ENCODE results near the gene ASB17.
"Not testable (repeated sequence)": the region's sequence is repeated elsewhere in the genome, so short reads cannot be mapped to it uniquely, and the experiment has no call there.

The ASB17 gene

GRCh38 chr1:75932304-75932703, at the start of gene ASB17:
TSS of gene ASB17 (minus strand) at chr1:75932404. CDS start at chr1:75932291, 113 bp downstream.
- DNase-seq (ENCODE audit: low read depth, low spot score) = no peak

GRCh38 chr1:75980972-75981897, 49.0 kb upstream of the ASB17 start:
- no peak for DNase-seq (ENCODE audit: low read depth, low spot score)

DNA sequence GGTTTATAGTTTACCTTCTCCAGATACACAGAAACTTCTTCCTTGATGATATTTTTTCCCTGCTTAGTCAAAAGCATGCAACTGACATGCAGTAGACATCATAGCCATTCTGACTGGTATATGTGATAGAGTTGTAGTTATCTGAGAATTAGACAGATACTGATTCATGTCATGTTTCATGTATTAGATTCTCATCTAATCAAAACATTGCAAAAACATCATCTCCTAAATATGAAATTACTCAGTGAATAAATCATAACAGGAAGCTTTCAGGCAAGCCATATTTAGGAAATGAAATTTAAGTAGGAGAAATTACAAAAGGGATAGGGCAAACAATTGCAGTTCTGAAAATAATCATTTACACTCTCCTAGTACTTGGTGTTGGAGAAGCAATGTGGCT, 38.4 kb upstream of the ASB17 start:
- DNase-seq (ENCODE audit: low read depth, low spot score) = no peak

GRCh38 chr1:75969550-75969949, 37.3 kb upstream of the ASB17 start:
- no peak for DNase-seq (ENCODE audit: low read depth, low spot score)

- DNase-seq (ENCODE audit: low read depth, low spot score) = no peak
Measured at GRCh38 chr1:75967719-75968118, 35.5 kb upstream of the ASB17 start.

DNA sequence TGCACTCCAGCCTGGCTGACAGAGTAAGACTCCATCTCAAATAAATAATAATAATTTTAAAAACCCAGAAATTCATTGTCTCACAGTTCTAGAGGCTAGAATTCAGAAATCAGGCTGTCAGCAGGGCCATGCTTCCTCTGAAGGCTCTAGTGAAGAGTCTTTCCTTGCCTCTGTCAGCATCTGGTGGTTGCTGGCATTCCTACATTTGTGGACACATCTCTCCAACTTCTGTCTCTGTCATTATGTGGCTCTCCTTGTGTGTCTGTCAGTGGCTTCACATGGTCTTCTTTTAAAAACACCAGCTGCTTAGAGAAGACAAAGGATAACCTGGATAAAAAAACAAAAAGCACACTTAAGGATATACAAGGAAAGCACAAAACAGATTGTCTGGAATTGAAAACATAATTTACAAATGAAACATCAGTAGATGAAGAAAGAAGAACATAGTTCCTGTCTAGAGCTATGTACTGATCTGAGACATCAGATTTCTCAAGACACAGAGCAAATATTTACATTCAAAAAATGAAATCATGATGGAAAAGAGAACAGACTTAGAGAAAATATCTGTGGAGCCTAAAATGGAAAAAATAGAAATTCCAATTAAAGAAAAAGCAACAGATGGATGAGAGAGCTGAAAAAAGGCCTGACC, 32.7 kb upstream of the ASB17 start:
- no peak for DNase-seq (ENCODE audit: low read depth, low spot score)

GRCh38 chr1:75964110-75964759, 32.0 kb upstream of the ASB17 start:
- not testable (repeated sequence) for DNase-seq (ENCODE audit: low read depth, low spot score)

DNA sequence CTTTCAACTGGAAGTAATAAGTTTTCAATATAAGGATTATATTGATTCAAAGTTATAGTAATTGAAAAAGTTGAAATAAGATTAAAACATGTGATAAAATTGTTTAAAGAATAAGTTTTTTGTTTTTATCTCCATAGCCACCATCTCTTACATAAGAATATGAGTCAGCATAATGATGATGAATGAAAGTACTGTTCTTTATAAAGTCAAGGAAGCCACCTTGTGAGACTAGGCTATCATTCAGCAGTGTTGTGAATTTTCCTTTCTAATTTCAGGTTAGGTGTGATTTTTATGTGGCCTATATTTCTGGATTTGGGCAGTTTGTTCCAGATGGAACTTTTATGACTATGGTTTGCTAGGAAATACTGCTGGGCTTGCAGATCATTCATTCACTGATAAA, 22.4 kb upstream of the ASB17 start:
- DNase-seq (ENCODE audit: low read depth, low spot score) = no peak

DNA sequence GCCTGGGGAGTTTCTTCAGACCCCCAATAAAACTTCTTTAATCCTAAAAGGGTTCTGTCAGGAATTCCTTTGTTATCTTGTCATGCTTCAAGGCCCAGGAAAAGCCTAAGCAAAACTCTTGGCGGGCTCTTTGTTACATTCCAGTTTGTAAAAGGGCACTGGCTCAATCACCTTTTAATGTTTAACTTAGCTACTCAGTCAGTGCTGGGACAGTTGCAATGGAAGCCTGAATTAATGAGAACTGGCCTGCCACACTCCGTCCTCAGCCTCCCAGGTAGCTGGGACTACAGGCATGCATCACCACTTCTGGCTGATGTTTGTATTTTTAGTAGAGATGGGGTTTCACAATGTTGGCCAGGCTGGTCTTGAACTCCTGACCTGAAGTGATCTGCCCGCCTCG, 21.3 kb upstream of the ASB17 start:
- DNase-seq (ENCODE audit: low read depth, low spot score) = no peak

DNA sequence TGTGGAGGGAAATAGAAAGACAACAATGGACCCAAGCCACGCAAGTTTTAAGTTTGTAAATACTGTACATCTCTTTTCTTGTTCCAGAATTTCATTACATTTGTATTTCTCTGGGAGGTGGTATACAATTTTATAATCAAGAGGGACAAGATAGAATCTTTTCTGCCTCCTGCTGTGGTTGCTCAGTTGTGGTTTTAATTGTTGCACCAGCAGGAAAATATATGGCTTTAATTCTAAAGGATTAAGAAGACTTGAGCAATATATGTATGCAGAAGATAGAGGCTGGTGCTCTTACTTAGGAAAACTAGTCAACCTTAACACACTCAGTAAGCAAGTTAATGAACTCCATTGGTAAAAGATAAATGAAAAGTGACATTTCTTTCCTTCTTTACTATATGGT, 19.8 kb upstream of the ASB17 start:
- no peak for DNase-seq (ENCODE audit: low read depth, low spot score)

GRCh38 chr1:75950176-75950575, 18.0 kb upstream of the ASB17 start:
- no peak for DNase-seq (ENCODE audit: low read depth, low spot score)

GRCh38 chr1:75943037-75943436, 10.8 kb upstream of the ASB17 start:
- DNase-seq (ENCODE audit: low read depth, low spot score) = not testable (repeated sequence)

- no peak for DNase-seq (ENCODE audit: low read depth, low spot score)
Measured at GRCh38 chr1:75937034-75937433, 4.8 kb upstream of the ASB17 start.

DNA sequence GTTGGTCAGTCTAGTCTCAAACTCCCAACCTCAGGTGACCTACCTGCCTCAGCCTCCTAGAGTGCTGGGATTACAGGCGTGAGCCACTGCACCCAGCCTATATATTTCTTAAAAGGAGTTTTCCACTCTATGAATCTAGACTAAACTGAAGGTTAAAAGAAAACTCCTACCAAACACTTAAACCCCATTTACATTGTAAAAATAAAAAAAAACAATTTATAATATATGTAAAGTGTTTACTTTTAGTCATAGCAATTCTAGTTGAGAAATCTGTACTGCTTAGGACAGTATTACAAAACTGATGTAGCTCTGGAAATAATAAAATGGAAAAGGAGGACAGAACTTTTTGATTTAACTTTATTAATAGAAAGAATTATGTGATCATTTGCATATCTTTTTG, 9.5 kb downstream of the ASB17 start:
- DNase-seq (ENCODE audit: low read depth, low spot score) = no peak

DNA sequence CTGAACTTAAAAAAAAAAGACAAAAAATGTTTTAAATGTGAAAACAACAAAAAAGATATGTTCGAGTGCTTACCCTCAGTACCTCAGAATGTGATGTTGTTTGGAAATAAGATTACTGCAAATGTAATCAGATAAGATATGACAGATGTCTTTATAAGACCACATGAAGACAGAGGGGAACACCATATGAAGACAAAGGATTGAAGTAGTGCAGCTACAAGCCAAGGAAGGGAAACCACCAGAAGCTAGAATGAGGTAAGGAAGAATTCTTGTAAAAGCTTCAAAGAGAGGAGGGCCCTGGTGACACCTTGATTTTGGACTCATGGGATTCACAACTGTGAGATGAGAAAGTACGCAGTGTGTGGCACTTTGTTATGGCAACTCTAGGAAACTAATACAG, 15.4 kb downstream of the ASB17 start:
- no peak for DNase-seq (ENCODE audit: low read depth, low spot score)

GRCh38 chr1:75908717-75909152, 23.5 kb downstream of the ASB17 start:
- DNase-seq (ENCODE audit: low read depth, low spot score) = peak; percentile 20

GRCh38 chr1:75901371-75901770, 30.8 kb downstream of the ASB17 start:
- DNase-seq (ENCODE audit: low read depth, low spot score) = no peak

GRCh38 chr1:75884437-75884836, 47.8 kb downstream of the ASB17 start:
- DNase-seq (ENCODE audit: low read depth, low spot score) = no peak

- no peak for DNase-seq (ENCODE audit: low read depth, low spot score)
Measured at GRCh38 chr1:75879985-75880384, 52.2 kb downstream of the ASB17 start.

DNA sequence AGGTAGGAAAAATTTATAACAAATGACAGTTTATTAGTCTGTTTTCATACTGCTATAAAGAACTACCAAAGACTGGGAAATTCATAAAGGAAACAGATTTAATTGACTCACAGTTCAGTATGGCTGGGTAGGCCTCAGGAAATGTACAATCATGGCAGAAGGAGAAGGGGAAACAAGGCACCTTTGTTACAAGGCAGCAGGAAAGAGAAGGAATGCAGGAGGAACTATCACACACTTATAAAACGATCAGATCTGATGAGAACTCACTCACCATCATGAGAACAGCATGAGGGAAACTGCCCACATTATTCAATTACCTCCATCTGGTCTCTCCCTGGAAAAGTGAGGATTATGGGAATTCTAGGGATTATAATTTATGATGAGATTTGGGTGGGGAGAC, 61.3 kb downstream of the ASB17 start:
- DNase-seq (ENCODE audit: low read depth, low spot score) = no peak
